Mammary microvascular endothelial cell (primary cell): ENCODE measurements around the gene HDAC5. TPM values are rescaled to one million over a fixed set of nuclear protein-coding genes. Genes with fewer than 3 reads are reported as not detected.

ENCODE experiments used
- total RNA-seq: library from RNA; depleted of rRNA; stranded (reverse); fragments of >200 nt; gene quantifications from 2 replicates; pipeline ENCODE4 v1.2.3, GENCODE V29; 2015

HDAC5 gene
- 39.0 and 42.1 TPM in 2 replicates for total RNA-seq

GRCh38 chr17:44123356-44124117 lies at the start of gene HDAC5:
Gene HDAC5, minus strand, starts transcription at chr17:44123641. Its CDS starts 6,126 bp downstream, at chr17:44117515.

GRCh38 chr17:44170499-44171201 lies 47.2 kb upstream of the HDAC5 start, which contains the start of gene ASB16:
Gene ASB16, plus strand, starts transcription at chr17:44170704. Its CDS starts 86 bp downstream, at chr17:44170790.

GRCh38 chr17:44070455-44071197 lies 52.8 kb downstream of the HDAC5 start, which contains the start of gene G6PC3:
Gene G6PC3, plus strand, starts transcription at chr17:44070735. Its CDS starts 231 bp downstream, at chr17:44070966.

GRCh38 chr17:44066204-44066930 lies 57.1 kb downstream of the HDAC5 start, which contains the start of gene LSM12:
Gene LSM12, minus strand, starts transcription at chr17:44066671. Its CDS starts 84 bp downstream, at chr17:44066587.

Other genes with a start within 250 kb of the HDAC5 start
- gene MPP2, start 216.1 kb downstream of the HDAC5 start, total RNA-seq: 0.59 and 0.60 TPM in 2 replicates
- not detected in 2 replicates for gene PPY, start 181.2 kb downstream of the HDAC5 start, total RNA-seq
- gene PYY, start 169.7 kb downstream of the HDAC5 start, total RNA-seq: not detected in 2 replicates
- 11.0 and 13.9 TPM in 2 replicates for gene NAGS, start 119.0 kb downstream of the HDAC5 start, total RNA-seq
- gene TMEM101, start 108.7 kb downstream of the HDAC5 start, total RNA-seq: 37.7 and 48.3 TPM in 2 replicates
- gene LSM12, start 57.0 kb downstream of the HDAC5 start, total RNA-seq: 48.2 and 48.4 TPM in 2 replicates
- gene G6PC3, start 52.9 kb downstream of the HDAC5 start, total RNA-seq: 38.5 and 48.9 TPM in 2 replicates
- gene HROB, start 18.3 kb upstream of the HDAC5 start, total RNA-seq: 5.0 and 7.2 TPM in 2 replicates
- 0.15 TPM in 1 of 2 replicates, not detected in the other for gene ASB16, start 47.1 kb upstream of the HDAC5 start, total RNA-seq
- gene TMUB2, start 63.3 kb upstream of the HDAC5 start, total RNA-seq: 26.7 and 27.2 TPM in 2 replicates
- 28.8 and 55.3 TPM in 2 replicates for gene ATXN7L3, start 76.2 kb upstream of the HDAC5 start, total RNA-seq
- gene UBTF, start 96.0 kb upstream of the HDAC5 start, total RNA-seq: 50.5 and 55.8 TPM in 2 replicates
- not detected in 2 replicates for gene SLC4A1, start 144.5 kb upstream of the HDAC5 start, total RNA-seq
- gene RUNDC3A, start 185.0 kb upstream of the HDAC5 start, total RNA-seq: not detected in 2 replicates
- 100 and 102 TPM in 2 replicates for gene SLC25A39, start 201.2 kb upstream of the HDAC5 start, total RNA-seq
- gene GRN, start 221.7 kb upstream of the HDAC5 start, total RNA-seq: 445 and 504 TPM in 2 replicates
- 2.6 and 3.2 TPM in 2 replicates for gene FAM171A2, start 240.2 kb upstream of the HDAC5 start, total RNA-seq